Body of pancreas (tissue), 4 donors: Measurements from ENCODE around the gene INAVA.

Source experiments
- POLR2A ChIP-seq, 3 donors: fragments of 450-650 bp; IDR thresholded peaks; one replicate each; pipeline ENCODE4 v1.6.1; 2016; ENCODE audit warnings: antibody characterized with exemption in 3 of 3, mild to moderate bottlenecking in 2 of 3
- TF ChIP-seq, protein P1 (sequence below), 7 experiments: fragments of 450-650 bp in 4 of 7; fragments of 200-600 bp in 3 of 7; sonication (generic) in 3 of 7; IDR thresholded peaks; one replicate each; pipeline ENCODE4 v1.5.1; 2016 to 2019; ENCODE audit warnings: antibody characterized with exemption in 7 of 7

DNA sequence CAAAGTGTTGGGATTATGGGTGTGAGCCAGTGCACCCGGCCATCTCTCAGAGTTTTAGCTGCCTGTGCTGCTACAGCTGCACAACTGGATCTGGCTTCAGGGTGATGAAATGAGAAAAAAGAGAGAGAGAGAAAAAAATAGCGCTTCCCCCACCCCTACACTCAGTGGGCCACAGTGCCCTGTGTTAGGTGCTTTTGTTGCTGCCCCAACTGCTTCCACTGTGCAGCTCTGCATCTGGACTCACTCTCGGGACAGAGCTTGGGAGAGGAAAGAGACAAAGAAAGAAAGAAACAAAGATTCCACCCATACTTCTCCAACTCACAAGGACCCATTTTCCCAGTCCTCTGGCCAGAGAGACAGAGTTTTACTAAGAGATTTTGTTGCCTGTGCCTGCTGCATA, 50.4 kb downstream of the INAVA start:
- TF ChIP-seq POLR2A (IDR thresholded peaks at IDR 0.05), result no peak
- TF ChIP-seq, protein P1, sequence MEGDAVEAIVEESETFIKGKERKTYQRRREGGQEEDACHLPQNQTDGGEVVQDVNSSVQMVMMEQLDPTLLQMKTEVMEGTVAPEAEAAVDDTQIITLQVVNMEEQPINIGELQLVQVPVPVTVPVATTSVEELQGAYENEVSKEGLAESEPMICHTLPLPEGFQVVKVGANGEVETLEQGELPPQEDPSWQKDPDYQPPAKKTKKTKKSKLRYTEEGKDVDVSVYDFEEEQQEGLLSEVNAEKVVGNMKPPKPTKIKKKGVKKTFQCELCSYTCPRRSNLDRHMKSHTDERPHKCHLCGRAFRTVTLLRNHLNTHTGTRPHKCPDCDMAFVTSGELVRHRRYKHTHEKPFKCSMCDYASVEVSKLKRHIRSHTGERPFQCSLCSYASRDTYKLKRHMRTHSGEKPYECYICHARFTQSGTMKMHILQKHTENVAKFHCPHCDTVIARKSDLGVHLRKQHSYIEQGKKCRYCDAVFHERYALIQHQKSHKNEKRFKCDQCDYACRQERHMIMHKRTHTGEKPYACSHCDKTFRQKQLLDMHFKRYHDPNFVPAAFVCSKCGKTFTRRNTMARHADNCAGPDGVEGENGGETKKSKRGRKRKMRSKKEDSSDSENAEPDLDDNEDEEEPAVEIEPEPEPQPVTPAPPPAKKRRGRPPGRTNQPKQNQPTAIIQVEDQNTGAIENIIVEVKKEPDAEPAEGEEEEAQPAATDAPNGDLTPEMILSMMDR (IDR thresholded peaks at IDR 0.05), result no peak
